H54 (cell line): ENCODE measurements around the gene FOSL2.

Experiments used
- DNase-seq: peaks from one replicate; pipeline ENCODE4 v3.0.0; 2011; ENCODE audit warnings: low spot score, mixed read lengths; ENCODE audit not compliant: insufficient read length
- FAIRE-seq: peaks from 3 replicates; lab custom pipeline; 2011; peaks lifted over from hg19 to GRCh38; lab: Jason Lieb, UNC
- POLR2A ChIP-seq: IDR thresholded peaks from 2 replicates; pipeline ENCODE4 v1.6.1; 2011; ENCODE audit warnings: low read depth, mild to moderate bottlenecking, low read length

The FOSL2 gene

DNA sequence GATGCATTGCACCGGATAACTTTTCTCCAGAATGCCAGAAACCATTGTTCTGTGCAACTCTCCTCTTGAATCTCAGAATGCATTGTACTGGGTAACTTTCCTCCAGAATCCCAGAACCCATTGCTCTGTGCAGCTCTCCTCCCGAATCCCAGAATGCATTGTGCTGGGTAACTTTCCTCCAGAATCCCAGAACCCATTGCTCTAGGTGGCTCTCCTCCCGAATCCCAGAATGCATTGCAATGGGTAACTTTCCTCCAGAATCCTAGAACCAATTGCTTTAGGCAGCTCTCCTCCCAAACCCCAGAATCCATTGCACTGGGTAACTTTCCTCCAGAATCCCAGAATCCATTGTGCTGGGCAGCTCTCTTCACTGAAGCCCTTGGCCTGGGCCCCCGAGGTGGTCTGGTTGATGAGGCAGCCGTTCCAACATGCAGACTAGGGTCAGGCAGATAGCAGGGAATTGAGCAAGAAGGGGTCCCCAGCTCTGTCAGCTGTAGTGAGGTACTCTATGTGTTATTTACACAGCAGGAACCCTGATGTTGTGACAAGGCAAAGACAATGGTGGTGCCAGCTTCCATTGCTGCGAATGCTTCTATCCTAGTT is 9.4 kb downstream of the FOSL2 start:
- FAIRE-seq, result no peak
- DNase-seq, result no peak
- TF ChIP-seq POLR2A, result no peak

- DNase-seq (no peak), FAIRE-seq (no peak)
- TF ChIP-seq POLR2A, result no peak
Measured at GRCh38 chr2:28403370-28403956, 10.8 kb downstream of the FOSL2 start.

GRCh38 chr2:28404086-28404485 is 11.4 kb downstream of the FOSL2 start:
- no peak for FAIRE-seq
- no peak for TF ChIP-seq POLR2A
- DNase-seq, result no peak

DNA sequence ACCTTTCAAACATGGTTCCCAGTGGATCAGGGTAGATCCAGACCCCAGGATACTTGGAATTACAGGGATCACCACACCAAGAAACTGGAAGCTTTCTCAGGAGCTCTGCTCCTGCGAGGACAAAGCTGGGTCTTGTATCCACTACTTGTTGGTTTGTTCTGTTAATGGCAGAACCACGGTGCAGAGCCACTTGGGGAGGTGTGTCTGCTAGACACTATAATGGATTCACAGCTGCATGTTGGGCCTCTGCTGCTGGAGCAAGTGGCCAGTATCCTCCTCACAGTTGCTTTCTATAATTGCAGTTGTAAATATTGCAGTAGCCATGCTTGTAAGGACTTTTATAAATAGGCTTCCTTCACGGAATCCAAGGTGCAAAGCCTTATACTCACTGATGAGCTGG is 12.9 kb downstream of the FOSL2 start:
- DNase-seq (no peak), FAIRE-seq (no peak)
- no peak for TF ChIP-seq POLR2A

- FAIRE-seq, result no peak
- DNase-seq, result peak; percentile 54
- no peak for TF ChIP-seq POLR2A
Measured at GRCh38 chr2:28406276-28407096, 13.8 kb downstream of the FOSL2 start.

DNA sequence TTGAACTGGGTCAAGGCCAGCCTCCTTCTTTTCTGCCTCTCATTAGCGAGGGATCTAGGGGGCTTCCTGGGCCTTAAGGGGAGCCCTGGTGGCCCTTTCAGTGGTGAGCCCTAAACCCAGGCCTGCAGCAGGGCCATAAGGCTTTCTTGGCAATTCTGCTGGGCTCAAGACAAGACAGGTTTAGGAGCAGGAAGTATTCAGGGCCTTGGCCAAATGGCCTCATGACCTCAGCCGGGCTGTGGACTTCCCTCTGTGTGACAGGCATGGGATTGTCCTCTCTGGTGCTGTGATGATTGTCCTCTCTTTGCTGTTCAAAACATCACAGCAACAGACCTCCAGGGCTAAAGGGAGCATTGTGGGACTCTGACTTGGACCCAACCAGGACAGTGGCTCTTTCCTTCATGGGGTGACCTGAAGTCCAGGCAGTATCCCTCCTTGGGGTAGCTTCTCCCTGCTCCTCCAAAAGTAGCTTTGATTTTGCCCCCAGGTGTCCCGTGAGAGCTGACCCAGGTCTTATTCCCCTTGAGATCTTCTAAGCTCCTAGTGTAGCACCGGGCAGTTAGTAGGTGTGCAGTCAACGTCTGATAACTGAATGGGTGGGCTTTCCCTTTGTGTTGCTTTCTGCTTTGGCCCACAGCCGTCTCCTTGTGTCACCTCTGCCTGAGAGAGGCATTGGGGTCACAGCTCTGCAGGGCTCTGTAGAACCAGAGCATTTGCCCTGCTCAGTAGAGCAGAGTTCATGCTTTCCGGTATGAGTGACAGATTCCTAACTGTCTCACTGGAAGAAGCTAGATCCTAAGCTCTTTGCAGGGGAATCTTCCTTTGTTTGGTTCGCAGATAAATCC is 14.7 kb downstream of the FOSL2 start:
- no peak for DNase-seq
- FAIRE-seq, result no peak
- no peak for TF ChIP-seq POLR2A

GRCh38 chr2:28407976-28408690 is 15.5 kb downstream of the FOSL2 start:
- no peak for DNase-seq
- no peak for TF ChIP-seq POLR2A
- FAIRE-seq, result no peak

- peak; percentile 82 for FAIRE-seq
- DNase-seq, result peak; percentile 71
- TF ChIP-seq POLR2A, result no peak
Measured at GRCh38 chr2:28408764-28409599, 16.3 kb downstream of the FOSL2 start.

GRCh38 chr2:28411166-28411755 is 18.6 kb downstream of the FOSL2 start:
- no peak for TF ChIP-seq POLR2A
- DNase-seq (no peak), FAIRE-seq (no peak)

GRCh38 chr2:28411956-28412609 is 19.4 kb downstream of the FOSL2 start:
- no peak for FAIRE-seq
- DNase-seq, result no peak
- no peak for TF ChIP-seq POLR2A

GRCh38 chr2:28412625-28413151 is 20.0 kb downstream of the FOSL2 start:
- FAIRE-seq (no peak), DNase-seq (no peak)
- no peak for TF ChIP-seq POLR2A
